ENCODE measurements around the gene SLC20A1.

Gene SLC20A1

GRCh38 chr2:112626604-112627059 lies 19.1 kb upstream of the SLC20A1 start:
- DNase-seq (ENCODE audit: low spot score), result peak; percentile 71

DNA sequence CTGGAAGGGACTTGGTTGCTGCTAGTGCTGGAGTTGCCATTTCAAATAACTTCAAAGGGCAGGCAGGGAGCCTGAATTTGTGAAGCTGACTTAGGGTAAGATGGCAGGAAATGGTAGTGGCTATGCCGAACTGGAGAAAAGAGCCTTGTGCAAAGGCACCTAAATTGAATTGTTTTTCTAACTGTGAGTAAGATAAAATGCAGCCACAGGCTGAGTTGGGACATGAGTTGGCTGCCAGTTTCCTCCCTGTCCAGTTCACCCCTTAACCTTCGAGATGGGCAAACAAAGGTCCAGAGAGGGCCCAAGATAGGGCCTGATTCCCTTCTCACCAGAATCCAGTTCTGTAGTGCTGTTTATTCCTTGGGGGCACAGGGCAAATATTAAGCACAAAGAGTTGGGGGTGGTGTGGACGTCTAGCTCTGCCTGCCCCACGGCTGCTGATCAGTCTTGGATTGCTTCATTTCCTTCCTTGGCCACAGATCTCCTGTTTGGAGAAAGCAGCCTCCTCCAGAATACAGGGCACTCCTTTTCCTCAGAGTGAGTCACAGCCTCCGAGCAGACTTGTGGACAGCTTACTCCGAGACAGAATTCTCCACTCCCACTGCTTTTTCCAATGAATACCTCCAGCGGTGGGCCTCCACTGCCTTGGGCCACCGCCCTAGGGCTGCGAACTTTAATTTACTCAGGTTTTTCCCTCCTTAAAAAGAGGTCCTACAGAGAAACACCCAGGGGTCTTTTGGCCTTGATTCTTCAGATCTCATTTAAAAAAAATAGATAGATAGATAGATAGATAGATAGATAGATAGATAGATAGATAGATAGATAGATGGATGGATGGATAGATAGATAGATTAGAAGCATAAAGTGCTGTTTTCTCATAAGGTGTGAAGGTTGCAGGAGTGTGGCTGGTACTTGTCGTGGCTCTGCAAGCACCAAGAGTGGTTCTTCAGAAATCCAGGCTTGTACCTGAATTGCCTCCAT lies 18.4 kb upstream of the SLC20A1 start:
- no peak for DNase-seq (ENCODE audit: low spot score)

DNA sequence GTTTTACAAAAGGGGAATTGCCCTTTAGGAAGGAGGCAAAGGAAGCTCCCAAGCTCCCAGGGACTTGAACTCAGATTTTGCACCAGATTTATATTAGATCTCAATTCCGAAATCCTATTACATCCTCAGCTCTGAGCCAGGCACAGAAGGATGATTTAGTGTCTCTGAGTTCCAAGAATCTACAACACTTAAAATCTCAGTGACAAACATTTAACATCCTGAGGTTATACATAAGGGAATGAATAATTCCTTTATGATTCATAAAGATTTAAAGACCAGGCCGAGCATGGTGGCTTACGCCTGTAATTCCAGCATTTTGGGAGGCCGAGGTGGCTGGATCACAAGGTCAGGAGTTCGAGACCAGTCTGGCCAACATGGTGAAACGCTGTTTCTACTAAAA lies 16.5 kb upstream of the SLC20A1 start:
- DNase-seq (ENCODE audit: low spot score), result no peak

DNA sequence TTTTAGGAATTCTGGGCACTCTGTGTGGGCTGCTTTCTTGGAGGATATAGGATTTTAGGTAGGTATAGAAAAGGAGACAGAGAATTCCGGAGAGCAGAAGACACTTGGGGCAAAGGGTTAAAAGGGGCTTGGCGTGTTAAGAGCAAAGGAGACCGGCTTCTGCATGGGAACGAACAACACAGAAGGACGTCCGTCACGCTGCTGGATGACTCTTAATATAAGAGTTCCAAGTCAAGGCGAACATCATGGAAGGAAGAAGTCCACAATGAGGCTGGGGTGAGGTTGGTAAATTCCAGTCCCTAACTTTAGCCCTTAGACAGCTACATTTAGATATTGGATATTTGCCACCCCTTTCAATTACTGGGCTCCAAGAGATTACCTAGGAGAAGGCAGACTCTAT lies 15.9 kb upstream of the SLC20A1 start:
- no peak for DNase-seq (ENCODE audit: low spot score)

GRCh38 chr2:112630268-112630667 lies 15.5 kb upstream of the SLC20A1 start:
- no peak for DNase-seq (ENCODE audit: low spot score)

GRCh38 chr2:112633708-112634107 lies 12.0 kb upstream of the SLC20A1 start:
- no peak for DNase-seq (ENCODE audit: low spot score)

- no peak for DNase-seq (ENCODE audit: low spot score)
Measured at GRCh38 chr2:112634153-112634873, 11.4 kb upstream of the SLC20A1 start.

- DNase-seq (ENCODE audit: low spot score), result no peak
Measured at GRCh38 chr2:112634874-112635157, 10.9 kb upstream of the SLC20A1 start.

- DNase-seq (ENCODE audit: low spot score), result no peak
Measured at GRCh38 chr2:112636605-112637288, 9.0 kb upstream of the SLC20A1 start.

DNA sequence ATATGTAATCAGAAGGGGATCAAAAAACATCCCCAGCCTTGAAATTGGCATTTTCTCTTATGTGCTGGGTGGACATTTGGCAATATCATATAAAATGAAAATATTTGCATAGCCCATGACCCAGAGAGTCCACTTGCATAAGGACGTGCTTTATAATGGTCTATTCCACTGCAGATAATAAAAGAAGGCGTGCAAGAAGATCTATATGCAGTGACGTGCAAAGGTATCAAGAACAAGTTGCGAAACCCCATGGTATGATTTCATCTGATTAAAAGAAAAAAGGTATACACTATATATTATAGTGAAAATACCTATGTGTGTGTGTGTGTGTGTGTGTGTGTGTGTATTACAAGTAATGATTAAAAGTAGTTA lies 8.5 kb upstream of the SLC20A1 start:
- no peak for DNase-seq (ENCODE audit: low spot score)

GRCh38 chr2:112639936-112640335 lies 5.8 kb upstream of the SLC20A1 start:
- DNase-seq (ENCODE audit: low spot score), result no peak

- no peak for DNase-seq (ENCODE audit: low spot score)
Measured at GRCh38 chr2:112640467-112640799, 5.3 kb upstream of the SLC20A1 start.

- no peak for DNase-seq (ENCODE audit: low spot score)
Measured at GRCh38 chr2:112640800-112641675, 4.7 kb upstream of the SLC20A1 start.

DNA sequence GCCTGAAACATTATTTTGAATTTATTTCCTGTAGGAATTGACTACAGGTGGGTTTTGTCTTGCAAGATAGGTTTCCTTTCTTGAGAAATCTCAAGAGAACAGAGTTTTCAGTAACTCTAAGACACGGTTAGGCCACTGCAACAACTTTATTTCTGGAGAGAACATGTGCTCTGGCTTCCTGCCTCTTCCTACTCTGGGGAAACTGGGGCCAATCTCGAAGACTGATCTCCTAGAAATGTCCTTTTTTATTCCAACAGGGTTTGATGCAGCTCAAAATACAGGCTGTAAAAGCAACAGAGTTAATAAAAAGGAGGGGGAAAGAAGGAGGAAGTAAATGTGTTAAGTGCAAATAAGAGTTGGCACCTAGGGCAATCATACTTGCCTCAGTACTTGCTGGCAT lies 4.0 kb upstream of the SLC20A1 start:
- DNase-seq (ENCODE audit: low spot score), result no peak

DNA sequence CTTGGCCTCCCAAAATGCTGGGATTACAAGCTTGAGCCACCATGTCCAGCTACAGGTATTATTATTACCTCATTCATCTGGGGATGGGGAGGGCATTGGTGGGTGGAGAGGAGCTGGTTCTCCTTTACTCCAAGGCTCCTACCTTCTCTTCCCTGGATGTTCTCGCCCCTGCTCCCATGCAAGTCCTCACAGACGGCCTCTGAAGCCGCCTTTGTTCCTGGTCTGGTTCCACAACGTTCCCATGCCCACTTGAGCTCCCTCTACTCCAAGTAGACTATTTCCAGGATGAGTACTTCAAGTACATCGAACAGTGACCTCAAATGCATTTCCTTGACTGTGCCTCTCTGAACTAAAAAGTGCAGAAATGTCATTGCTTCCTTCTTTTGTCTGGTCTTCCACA lies 3.2 kb upstream of the SLC20A1 start:
- no peak for DNase-seq (ENCODE audit: low spot score)

GRCh38 chr2:112642966-112643365 lies 2.8 kb upstream of the SLC20A1 start:
- DNase-seq (ENCODE audit: low spot score), result no peak

DNA sequence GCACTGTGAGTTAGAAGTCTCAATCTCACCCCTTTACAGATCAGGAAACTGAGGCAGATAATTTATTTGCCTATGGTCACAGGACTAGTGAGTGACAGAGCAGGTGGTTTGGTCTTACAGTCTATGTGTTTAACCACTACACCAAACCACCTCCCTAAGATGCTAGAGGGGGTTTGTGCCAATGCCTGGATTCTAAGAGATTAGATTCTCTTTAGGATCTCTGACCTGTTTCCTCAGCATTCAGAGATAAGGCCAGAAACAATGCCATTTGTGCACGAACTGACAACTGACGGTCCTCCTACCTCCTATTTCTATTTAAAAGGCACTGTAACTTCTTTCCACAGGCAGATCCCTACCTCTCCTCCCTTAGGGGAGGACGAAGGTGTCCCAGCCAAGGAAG lies 2.3 kb upstream of the SLC20A1 start:
- DNase-seq (ENCODE audit: low spot score), result no peak

DNA sequence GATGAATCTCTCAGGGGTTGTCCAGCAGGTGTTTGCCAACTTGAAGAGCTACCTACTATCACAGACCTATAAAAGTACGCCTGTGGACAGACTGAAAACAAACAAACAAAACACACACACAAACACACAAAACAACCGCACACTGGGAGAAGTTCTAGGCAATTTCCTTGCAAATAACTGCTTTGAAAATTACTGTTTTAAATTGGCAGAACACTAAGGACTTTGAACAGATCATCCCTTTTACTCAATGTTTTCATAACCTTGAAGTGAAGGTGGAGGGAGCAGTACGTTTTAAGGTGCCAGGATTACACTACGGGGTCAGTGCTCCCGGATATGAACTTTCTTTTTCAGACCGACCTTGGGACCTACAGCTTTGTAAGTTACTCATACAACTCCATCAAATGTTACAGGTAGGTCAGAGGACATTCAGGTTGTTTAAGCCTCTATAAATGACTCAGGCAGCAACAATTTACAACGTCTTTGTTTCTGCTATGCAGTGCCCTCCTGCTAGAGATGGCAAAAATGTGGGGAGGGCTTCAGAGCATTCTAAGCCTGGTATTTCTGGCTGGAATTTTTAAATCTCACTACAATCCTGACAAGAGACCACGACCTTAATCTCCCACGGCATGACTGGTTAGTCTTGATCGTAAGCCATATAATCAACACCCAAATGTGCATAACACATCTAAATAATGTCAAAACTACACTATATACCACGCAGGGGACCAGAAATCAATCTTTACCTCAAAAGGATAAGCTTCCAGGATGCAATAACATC lies 1.4 kb upstream of the SLC20A1 start:
- DNase-seq (ENCODE audit: low spot score), result peak; percentile 20

DNA sequence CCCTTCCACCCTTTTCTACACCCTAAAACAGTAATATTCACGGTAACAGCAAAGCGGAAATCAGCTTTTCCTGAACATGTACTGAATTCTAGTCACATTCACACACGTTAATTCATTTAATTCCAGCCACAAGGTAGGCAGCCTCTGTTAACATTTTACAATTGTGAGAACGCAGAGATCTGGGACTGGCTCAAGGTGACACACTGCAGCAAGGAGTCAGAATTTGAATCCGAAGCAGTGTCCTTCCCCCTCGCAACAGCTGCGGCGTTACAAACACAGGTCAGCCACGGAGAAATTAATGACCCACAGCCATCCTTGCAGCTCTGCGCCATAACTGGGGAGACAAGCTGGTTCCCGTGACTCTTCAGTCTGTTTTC lies 818 bp upstream of the SLC20A1 start:
- no peak for DNase-seq (ENCODE audit: low spot score)

- peak; percentile 28 for DNase-seq (ENCODE audit: low spot score)
Measured at GRCh38 chr2:112646102-112646719, 472 bp downstream of the SLC20A1 start.

All from globus pallidus (tissue), 1 donor.